ENCODE results near the gene MC3R. TPM values are rescaled to one million over a fixed set of nuclear protein-coding genes. Genes with fewer than 3 reads are reported as not detected.

The MC3R gene
- total and polyA plus RNA-seq, 2 donors (not counting 1 experiment from before 2014, with no cell fraction given), result not detected

DNA sequence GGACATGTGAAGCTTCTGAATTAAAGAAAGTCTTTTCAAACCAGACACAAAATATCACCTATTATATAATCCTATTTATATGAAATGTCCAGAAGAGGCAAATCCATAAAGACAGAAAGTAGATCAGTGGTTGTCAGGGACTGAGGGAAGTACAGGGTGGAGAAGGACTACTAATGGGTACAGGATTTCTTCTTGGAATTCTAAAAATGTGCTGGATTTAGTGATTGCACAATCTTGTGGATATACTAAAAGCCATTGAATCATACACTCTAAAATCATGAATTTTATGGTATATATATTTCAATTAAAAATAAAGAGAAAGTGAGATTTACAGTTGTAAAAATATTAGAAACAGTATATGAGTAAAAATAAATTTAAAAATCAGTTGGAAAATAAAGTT is 18.7 kb upstream of the MC3R start:
- Histone ChIP-seq H3K27ac (ENCODE audit: low read length in 2 of 2) (no peak overlapping the region), H3K9ac (ENCODE audit: low read length) (no peak overlapping the region), H3K4me2 (replicated peaks; ENCODE audit: low read depth, low read length, poor library complexity, severe bottlenecking) (no peak overlapping the region), H3K9me3 (ENCODE audit: control extremely low read depth in 1 of 3, control insufficient read depth in 2 of 3, insufficient read depth in 1 of 3, low read length in 2 of 3) (peaks cover 2 to 7% (median 6%) of the 10 kb centered on the region in 3 donors), H3K36me3 (replicated peaks in 1 of 2; ENCODE audit: control extremely low read depth in 1 of 2, control insufficient read depth in 1 of 2, extremely low read depth in 1 of 2, insufficient read depth in 2 of 2, low read length in 1 of 2) (no peaks in the 10 kb centered on the region), H3K27me3 (replicated peaks in 1 of 4; ENCODE audit: control extremely low read depth in 1 of 4, control insufficient read depth in 3 of 4, insufficient read depth in 4 of 4, low read length in 3 of 4) (no peaks in the 10 kb centered on the region), H2AFZ (ENCODE audit: insufficient read depth, low read depth, low read length, poor library complexity, severe bottlenecking) (no peak overlapping the region), H3K4me1 (ENCODE audit: control insufficient read depth in 2 of 2, insufficient read depth in 2 of 2, low read length in 2 of 2) (no peaks in the 10 kb centered on the region), H3K4me3 (ENCODE audit: control extremely low read depth in 1 of 5, extremely low read depth in 1 of 5, insufficient read depth in 1 of 5, low read depth in 2 of 5, low read length in 4 of 5) (no peak overlapping the region), H4K20me1 (ENCODE audit: control insufficient read depth, insufficient read depth, low read length, poor library complexity, severe bottlenecking) (no peaks in the 10 kb centered on the region), H3K79me2 (ENCODE audit: control insufficient read depth, insufficient read depth, low read length) (no peaks in the 10 kb centered on the region)
- ChIA-PET POLR2A (no interaction called here), CTCF (interaction anchor here (1.1 kb wide), 1 partner anchor 13 kb away, joined by 3 read pairs; no protein-coding TSS in a partner anchor)
- DNase-seq, result no peak
- Mint-ChIP-seq H3K27me3 (no peaks in the 10 kb centered on the region), H3K4me3 (no peak overlapping the region), H3K4me1 (no peaks in the 10 kb centered on the region), H3K27ac (no peak overlapping the region), H3K9me3 (ENCODE audit: insufficient read depth) (peaks cover 14% of the 10 kb centered on the region)
- ATAC-seq (ENCODE audit: low read depth), result no peak
- TF ChIP-seq, protein P1, sequence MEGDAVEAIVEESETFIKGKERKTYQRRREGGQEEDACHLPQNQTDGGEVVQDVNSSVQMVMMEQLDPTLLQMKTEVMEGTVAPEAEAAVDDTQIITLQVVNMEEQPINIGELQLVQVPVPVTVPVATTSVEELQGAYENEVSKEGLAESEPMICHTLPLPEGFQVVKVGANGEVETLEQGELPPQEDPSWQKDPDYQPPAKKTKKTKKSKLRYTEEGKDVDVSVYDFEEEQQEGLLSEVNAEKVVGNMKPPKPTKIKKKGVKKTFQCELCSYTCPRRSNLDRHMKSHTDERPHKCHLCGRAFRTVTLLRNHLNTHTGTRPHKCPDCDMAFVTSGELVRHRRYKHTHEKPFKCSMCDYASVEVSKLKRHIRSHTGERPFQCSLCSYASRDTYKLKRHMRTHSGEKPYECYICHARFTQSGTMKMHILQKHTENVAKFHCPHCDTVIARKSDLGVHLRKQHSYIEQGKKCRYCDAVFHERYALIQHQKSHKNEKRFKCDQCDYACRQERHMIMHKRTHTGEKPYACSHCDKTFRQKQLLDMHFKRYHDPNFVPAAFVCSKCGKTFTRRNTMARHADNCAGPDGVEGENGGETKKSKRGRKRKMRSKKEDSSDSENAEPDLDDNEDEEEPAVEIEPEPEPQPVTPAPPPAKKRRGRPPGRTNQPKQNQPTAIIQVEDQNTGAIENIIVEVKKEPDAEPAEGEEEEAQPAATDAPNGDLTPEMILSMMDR (IDR thresholded peaks at IDR 0.05), result no peak
- TF ChIP-seq EZH2 (IDR thresholded peaks at IDR 0.05; ENCODE audit: borderline replicate concordance, insufficient read depth, low read depth, low read length, poor library complexity, severe bottlenecking), result no peak
- intact Hi-C loops (cut with micrococcal nuclease), result no loop called here

GRCh38 chr20:56234110-56234509 is 14.4 kb upstream of the MC3R start:
- H3K36me3 ChIP-seq (replicated peaks in 1 of 2; ENCODE audit: control extremely low read depth in 1 of 2, control insufficient read depth in 1 of 2, extremely low read depth in 1 of 2, insufficient read depth in 2 of 2, low read length in 1 of 2), result no peaks in the 10 kb centered on the region
- Mint-ChIP-seq H3K4me1 (no peaks in the 10 kb centered on the region), H3K27ac (no peak overlapping the region), H3K27me3 (no peaks in the 10 kb centered on the region), H3K9me3 (ENCODE audit: insufficient read depth) (peaks cover 22% of the 10 kb centered on the region), H3K4me3 (no peak overlapping the region)
- no peak overlapping the region for H3K9ac ChIP-seq (ENCODE audit: low read length)
- H4K20me1 ChIP-seq (ENCODE audit: control insufficient read depth, insufficient read depth, low read length, poor library complexity, severe bottlenecking), result no peaks in the 10 kb centered on the region
- H3K79me2 ChIP-seq (ENCODE audit: control insufficient read depth, insufficient read depth, low read length), result no peaks in the 10 kb centered on the region
- DNase-seq (no peak), ATAC-seq (ENCODE audit: low read depth) (no peak)
- WGBS (ENCODE audit: insufficient coverage), result 60% methylated on average over 1 of the region's 3 CpGs
- no peak overlapping the region for H3K4me3 ChIP-seq (ENCODE audit: control extremely low read depth in 1 of 5, extremely low read depth in 1 of 5, insufficient read depth in 1 of 5, low read depth in 2 of 5, low read length in 4 of 5)
- peaks cover 4 to 10% (median 10%) of the 10 kb centered on the region in 3 donors for H3K9me3 ChIP-seq (ENCODE audit: control extremely low read depth in 1 of 3, control insufficient read depth in 2 of 3, insufficient read depth in 1 of 3, low read length in 2 of 3)
- intact Hi-C loops (cut with micrococcal nuclease), result no loop called here
- H2AFZ ChIP-seq (ENCODE audit: insufficient read depth, low read depth, low read length, poor library complexity, severe bottlenecking), result no peak overlapping the region
- no peak overlapping the region for H3K27ac ChIP-seq (ENCODE audit: low read length in 2 of 2)
- no peaks in the 10 kb centered on the region for H3K27me3 ChIP-seq (replicated peaks in 1 of 4; ENCODE audit: control extremely low read depth in 1 of 4, control insufficient read depth in 3 of 4, insufficient read depth in 4 of 4, low read length in 3 of 4)
- POLR2A ChIA-PET, result no interaction called here
- no peak for TF ChIP-seq EZH2 (IDR thresholded peaks at IDR 0.05; ENCODE audit: borderline replicate concordance, insufficient read depth, low read depth, low read length, poor library complexity, severe bottlenecking)
- TF ChIP-seq, protein P1 (IDR thresholded peaks at IDR 0.05), result no peak
- H3K4me1 ChIP-seq (ENCODE audit: control insufficient read depth in 2 of 2, insufficient read depth in 2 of 2, low read length in 2 of 2), result no peaks in the 10 kb centered on the region
- CTCF ChIA-PET, result no interaction called here
- no peak overlapping the region for H3K4me2 ChIP-seq (replicated peaks; ENCODE audit: low read depth, low read length, poor library complexity, severe bottlenecking)
